ENCODE measurements around the gene NBPF3.

Gene NBPF3

GRCh38 chr1:21524220-21524619, 84.3 kb downstream of the NBPF3 start:
- Histone ChIP-seq H3K79me2 (ENCODE audit: control insufficient read depth, low read length) (no peaks in the 10 kb centered on the region), H3K4me3 (ENCODE audit: low read length) (no peak overlapping the region), H3K9me2 (replicated peaks; ENCODE audit: control insufficient read depth, low read length) (no peaks in the 10 kb centered on the region), H3K27ac (ENCODE audit: low read depth, low read length) (no peak overlapping the region), H3K9me3 (ENCODE audit: control insufficient read depth, insufficient read depth, low read length) (no peaks in the 10 kb centered on the region), H3F3A (ENCODE audit: control insufficient read depth, insufficient read depth) (peaks cover 6% of the 10 kb centered on the region; the same call in 1 of the 2 replicates), H3K4me2 (ENCODE audit: low read length) (peak overlapping the region; percentile 58), H4K20me1 (ENCODE audit: control insufficient read depth, insufficient read depth, low read depth, low read length) (peaks cover 4% of the 10 kb centered on the region; the same call in 1 of the 2 replicates), H3K27me3 (ENCODE audit: control insufficient read depth, low read length) (peaks cover 62% of the 10 kb centered on the region), H3K4me1 (ENCODE audit: control insufficient read depth, low read length) (peaks cover 29% of the 10 kb centered on the region), H3K36me3 (ENCODE audit: control insufficient read depth, low read length) (no peaks in the 10 kb centered on the region)
- no peak for TF ChIP-seq EZH2phosphoT487 (IDR thresholded peaks at IDR 0.05; ENCODE audit: borderline replicate concordance, low read length)

GRCh38 chr1:21524686-21525339, 84.9 kb downstream of the NBPF3 start:
- Histone ChIP-seq H4K20me1 (ENCODE audit: control insufficient read depth, insufficient read depth, low read depth, low read length) (peaks cover 4% of the 10 kb centered on the region; the same call in 1 of the 2 replicates), H3K4me1 (ENCODE audit: control insufficient read depth, low read length) (peaks cover 24% of the 10 kb centered on the region), H3K36me3 (ENCODE audit: control insufficient read depth, low read length) (no peaks in the 10 kb centered on the region), H3K27me3 (ENCODE audit: control insufficient read depth, low read length) (peaks cover 58% of the 10 kb centered on the region), H3F3A (ENCODE audit: control insufficient read depth, insufficient read depth) (peaks cover 6% of the 10 kb centered on the region; the same call in 1 of the 2 replicates), H3K9me3 (ENCODE audit: control insufficient read depth, insufficient read depth, low read length) (no peaks in the 10 kb centered on the region), H3K4me3 (ENCODE audit: low read length) (peak overlapping the region; percentile 19), H3K4me2 (ENCODE audit: low read length) (peak overlapping the region; percentile 58), H3K79me2 (ENCODE audit: control insufficient read depth, low read length) (no peaks in the 10 kb centered on the region), H3K27ac (ENCODE audit: low read depth, low read length) (no peak overlapping the region), H3K9me2 (replicated peaks; ENCODE audit: control insufficient read depth, low read length) (no peaks in the 10 kb centered on the region)
- TF ChIP-seq, protein P1, sequence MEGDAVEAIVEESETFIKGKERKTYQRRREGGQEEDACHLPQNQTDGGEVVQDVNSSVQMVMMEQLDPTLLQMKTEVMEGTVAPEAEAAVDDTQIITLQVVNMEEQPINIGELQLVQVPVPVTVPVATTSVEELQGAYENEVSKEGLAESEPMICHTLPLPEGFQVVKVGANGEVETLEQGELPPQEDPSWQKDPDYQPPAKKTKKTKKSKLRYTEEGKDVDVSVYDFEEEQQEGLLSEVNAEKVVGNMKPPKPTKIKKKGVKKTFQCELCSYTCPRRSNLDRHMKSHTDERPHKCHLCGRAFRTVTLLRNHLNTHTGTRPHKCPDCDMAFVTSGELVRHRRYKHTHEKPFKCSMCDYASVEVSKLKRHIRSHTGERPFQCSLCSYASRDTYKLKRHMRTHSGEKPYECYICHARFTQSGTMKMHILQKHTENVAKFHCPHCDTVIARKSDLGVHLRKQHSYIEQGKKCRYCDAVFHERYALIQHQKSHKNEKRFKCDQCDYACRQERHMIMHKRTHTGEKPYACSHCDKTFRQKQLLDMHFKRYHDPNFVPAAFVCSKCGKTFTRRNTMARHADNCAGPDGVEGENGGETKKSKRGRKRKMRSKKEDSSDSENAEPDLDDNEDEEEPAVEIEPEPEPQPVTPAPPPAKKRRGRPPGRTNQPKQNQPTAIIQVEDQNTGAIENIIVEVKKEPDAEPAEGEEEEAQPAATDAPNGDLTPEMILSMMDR (IDR thresholded peaks at IDR 0.05; ENCODE audit: low read depth, low read length, poor library complexity, severe bottlenecking) = no peak
- no peak for TF ChIP-seq EZH2phosphoT487 (IDR thresholded peaks at IDR 0.05; ENCODE audit: borderline replicate concordance, low read length)

GRCh38 chr1:21525340-21525717, 85.4 kb downstream of the NBPF3 start:
- Histone ChIP-seq H3K79me2 (ENCODE audit: control insufficient read depth, low read length) (no peaks in the 10 kb centered on the region), H3K4me2 (ENCODE audit: low read length) (peak overlapping the region; percentile 58), H3K27ac (ENCODE audit: low read depth, low read length) (no peak overlapping the region)

More at GRCh38 chr1:21525340-21525717, 85.4 kb downstream of the NBPF3 start:
- TF ChIP-seq, protein P1 (IDR thresholded peaks at IDR 0.05; ENCODE audit: low read depth, low read length, poor library complexity, severe bottlenecking) = no peak
- TF ChIP-seq EZH2phosphoT487 (IDR thresholded peaks at IDR 0.05; ENCODE audit: borderline replicate concordance, low read length) = no peak
- H3K4me1 ChIP-seq (ENCODE audit: control insufficient read depth, low read length) = peaks cover 24% of the 10 kb centered on the region
- H3K27me3 ChIP-seq (ENCODE audit: control insufficient read depth, low read length) = peaks cover 59% of the 10 kb centered on the region
- peaks cover 4% of the 10 kb centered on the region; the same call in 1 of the 2 replicates for H4K20me1 ChIP-seq (ENCODE audit: control insufficient read depth, insufficient read depth, low read depth, low read length)
- no peaks in the 10 kb centered on the region for H3K9me3 ChIP-seq (ENCODE audit: control insufficient read depth, insufficient read depth, low read length)
- H3F3A ChIP-seq (ENCODE audit: control insufficient read depth, insufficient read depth) = peaks cover 6% of the 10 kb centered on the region; the same call in 1 of the 2 replicates
- no peaks in the 10 kb centered on the region for H3K36me3 ChIP-seq (ENCODE audit: control insufficient read depth, low read length)
- no peak overlapping the region; the same call in 1 of the 2 replicates for H3K4me3 ChIP-seq (ENCODE audit: low read length)
- H3K9me2 ChIP-seq (replicated peaks; ENCODE audit: control insufficient read depth, low read length) = no peaks in the 10 kb centered on the region

Data from DOHH2 (cell line).